Activated T-cell treated with anti-CD3 and anti-CD28 coated beads, Interleukin-2, amount 50 U/mL, for 24 hours (primary cell): Measurements from ENCODE around the gene NSL1.
"Not testable (repeated sequence)": the region's sequence is repeated elsewhere in the genome, so short reads cannot be mapped to it uniquely, and the experiment has no call there.

Experiments
- DNase-seq: peaks from one replicate; pipeline ENCODE4 v3.0.0-alpha.2; 2020
- H3K27ac Mint-ChIP-seq: 2 replicates; pipeline ENCODE4 v1.8.0; 2020; ENCODE audit warnings: mild to moderate bottlenecking, mixed read lengths
- H3K27me3 Mint-ChIP-seq: 2 replicates; pipeline ENCODE4 v1.8.0; 2020; ENCODE audit warnings: mixed read lengths
- H3K36me3 Mint-ChIP-seq: 2 replicates; pipeline ENCODE4 v1.8.0; 2020; ENCODE audit warnings: low read depth, mixed read lengths
- H3K4me1 Mint-ChIP-seq: 2 replicates; pipeline ENCODE4 v1.8.0; 2020; ENCODE audit warnings: low read depth, mixed read lengths
- H3K4me3 Mint-ChIP-seq: 2 replicates; pipeline ENCODE4 v1.8.0; 2020; ENCODE audit warnings: mild to moderate bottlenecking, moderate library complexity, mixed read lengths
- H3K9me3 Mint-ChIP-seq: 2 replicates; pipeline ENCODE4 v1.8.0; 2020; ENCODE audit warnings: mixed read lengths

The NSL1 gene

DNA sequence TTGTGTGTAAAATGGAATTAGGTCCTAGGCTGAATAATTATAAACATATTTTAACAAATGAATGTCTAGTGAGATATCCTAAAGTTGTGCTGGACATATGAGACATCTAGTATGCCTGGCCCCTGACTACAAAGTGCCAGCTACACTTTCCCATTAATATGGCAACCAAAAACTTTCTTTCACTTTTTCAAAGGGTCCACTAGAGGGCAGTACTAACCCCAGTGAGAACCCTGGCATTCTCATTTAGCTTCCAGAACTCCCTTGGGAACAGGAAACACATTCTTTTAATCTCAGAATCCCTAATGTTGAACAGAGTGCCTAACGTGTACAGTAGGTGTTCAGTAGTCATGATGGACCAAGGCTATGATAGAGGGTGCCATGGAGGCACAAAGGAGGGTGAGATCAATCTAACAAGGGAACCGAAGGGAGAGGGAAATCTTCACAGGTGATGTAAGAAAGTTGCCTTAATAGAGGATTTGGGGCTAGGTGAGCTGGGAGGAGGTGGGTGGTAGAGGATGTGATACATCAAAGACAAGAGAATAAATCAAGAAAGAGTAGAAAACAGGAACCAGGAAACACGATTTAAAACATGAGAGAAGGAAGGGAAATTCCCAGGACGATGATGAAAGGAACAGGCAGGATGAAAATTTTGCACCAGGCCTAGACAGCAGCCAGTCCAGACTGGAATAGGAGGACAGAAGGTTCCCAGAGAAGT lies 41.6 kb downstream of the NSL1 start:
- Mint-ChIP-seq H3K36me3 (peaks cover 5% of the 10 kb centered on the region), H3K9me3 (no peaks in the 10 kb centered on the region), H3K27me3 (no peaks in the 10 kb centered on the region), H3K27ac (peak overlapping the region; percentile 42), H3K4me3 (no peak overlapping the region), H3K4me1 (peaks cover 69% of the 10 kb centered on the region)
- no peak for DNase-seq

DNA sequence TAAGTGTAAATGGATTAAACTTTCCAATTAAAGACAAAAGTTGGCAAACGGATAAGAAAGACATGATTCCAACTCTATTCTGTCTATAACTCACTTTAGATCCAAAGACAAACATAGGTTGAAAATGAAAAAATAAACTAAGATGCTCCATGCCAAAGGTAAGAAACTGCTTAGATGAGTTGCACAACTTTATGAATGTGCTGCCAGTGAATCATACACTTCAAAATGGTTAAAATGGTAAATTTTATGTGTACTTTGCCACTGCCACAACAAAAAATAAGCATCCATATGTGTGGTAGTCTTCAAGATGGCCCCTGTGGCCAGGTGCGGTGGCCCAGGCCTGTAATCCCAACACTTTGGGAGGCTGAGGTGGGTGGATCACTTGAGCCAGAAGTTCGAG lies 45.0 kb downstream of the NSL1 start:
- H3K27me3 Mint-ChIP-seq: no peaks in the 10 kb centered on the region
- DNase-seq: no peak
- H3K27ac Mint-ChIP-seq: no peak overlapping the region
- peaks cover 14% of the 10 kb centered on the region for H3K36me3 Mint-ChIP-seq
- H3K9me3 Mint-ChIP-seq: peaks cover 3% of the 10 kb centered on the region
- peaks cover 58% of the 10 kb centered on the region for H3K4me1 Mint-ChIP-seq
- no peak overlapping the region for H3K4me3 Mint-ChIP-seq

DNA sequence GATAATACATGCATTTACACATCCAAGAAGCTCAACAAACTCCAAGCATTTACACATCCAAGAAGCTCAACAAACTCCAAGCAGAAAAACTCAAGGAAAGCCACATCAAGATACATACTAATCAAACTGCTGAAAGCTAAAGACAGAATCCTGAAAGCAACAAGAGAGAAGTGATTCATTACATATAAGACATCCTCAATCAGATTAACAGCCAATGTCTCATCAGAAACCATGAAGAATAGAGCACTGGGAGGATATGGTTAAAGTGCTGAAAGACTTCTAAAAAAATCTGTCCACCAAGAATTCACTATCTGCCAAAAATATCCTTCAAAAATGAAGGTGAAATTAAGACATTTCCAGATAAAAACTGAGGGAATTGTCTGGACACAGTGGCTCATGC lies 46.3 kb downstream of the NSL1 start:
- no peak for DNase-seq
- no peaks in the 10 kb centered on the region for H3K27me3 Mint-ChIP-seq
- peaks cover 58% of the 10 kb centered on the region for H3K4me1 Mint-ChIP-seq
- H3K36me3 Mint-ChIP-seq: peaks cover 20% of the 10 kb centered on the region
- peaks cover 7% of the 10 kb centered on the region for H3K9me3 Mint-ChIP-seq
- H3K27ac Mint-ChIP-seq: peak overlapping the region; percentile 14
- no peak overlapping the region for H3K4me3 Mint-ChIP-seq

DNA sequence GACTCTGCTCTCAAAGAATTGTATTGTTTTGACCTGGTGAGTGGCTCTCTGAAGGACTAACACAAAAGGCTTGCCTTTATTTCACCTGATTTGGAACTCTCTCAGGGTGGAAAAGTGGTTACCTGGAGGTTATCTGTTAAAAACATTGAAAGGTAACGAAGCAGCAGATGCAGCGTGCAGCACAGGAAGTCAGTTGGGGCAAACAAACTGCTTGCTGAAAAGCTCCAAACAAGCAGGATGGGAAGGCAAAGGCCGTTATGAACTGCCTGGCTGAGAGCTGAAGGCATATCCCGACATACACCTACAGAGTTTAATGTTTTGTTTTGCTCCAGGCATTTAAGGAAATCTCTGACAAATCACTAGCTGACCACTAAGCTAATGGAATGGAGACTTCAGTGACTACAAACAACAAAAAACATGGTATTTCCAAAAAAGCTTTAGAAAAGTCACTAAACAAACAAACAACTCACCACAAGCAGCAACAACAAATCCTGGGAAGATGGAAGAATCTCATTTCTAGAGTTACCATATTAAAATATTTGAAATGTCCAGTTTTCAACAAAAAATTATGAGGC lies 47.6 kb downstream of the NSL1 start:
- Mint-ChIP-seq H3K4me1 (peaks cover 59% of the 10 kb centered on the region), H3K4me3 (no peak overlapping the region), H3K27me3 (no peaks in the 10 kb centered on the region), H3K9me3 (peaks cover 7% of the 10 kb centered on the region), H3K36me3 (peaks cover 27% of the 10 kb centered on the region), H3K27ac (no peak overlapping the region)
- DNase-seq: no peak

DNA sequence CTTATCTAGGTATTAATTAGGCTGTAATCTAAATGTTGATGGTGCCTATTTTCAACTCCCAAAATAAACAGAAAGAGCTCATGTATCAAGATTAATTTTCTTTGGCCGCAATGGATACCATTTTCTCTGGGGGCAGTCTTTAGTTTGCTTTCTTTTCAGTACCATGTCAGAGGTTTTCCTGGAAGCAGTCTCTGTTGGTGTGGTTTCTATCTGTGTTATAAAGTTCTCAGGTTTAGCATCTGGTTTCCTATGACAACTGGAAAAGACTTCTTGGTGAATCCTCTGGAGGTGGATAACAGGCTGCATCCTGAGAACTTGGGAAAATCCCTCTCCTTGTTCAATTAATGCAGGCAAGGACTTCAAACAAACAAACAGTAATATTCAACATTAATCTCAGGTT lies 53.2 kb downstream of the NSL1 start:
- peaks cover 47% of the 10 kb centered on the region for H3K36me3 Mint-ChIP-seq
- H3K4me1 Mint-ChIP-seq: peaks cover 39% of the 10 kb centered on the region
- peak overlapping the region; percentile 90 for H3K27ac Mint-ChIP-seq
- H3K27me3 Mint-ChIP-seq: no peaks in the 10 kb centered on the region
- H3K4me3 Mint-ChIP-seq: peak overlapping the region; percentile 20
- peaks cover 7% of the 10 kb centered on the region for H3K9me3 Mint-ChIP-seq
- no peak for DNase-seq

DNA sequence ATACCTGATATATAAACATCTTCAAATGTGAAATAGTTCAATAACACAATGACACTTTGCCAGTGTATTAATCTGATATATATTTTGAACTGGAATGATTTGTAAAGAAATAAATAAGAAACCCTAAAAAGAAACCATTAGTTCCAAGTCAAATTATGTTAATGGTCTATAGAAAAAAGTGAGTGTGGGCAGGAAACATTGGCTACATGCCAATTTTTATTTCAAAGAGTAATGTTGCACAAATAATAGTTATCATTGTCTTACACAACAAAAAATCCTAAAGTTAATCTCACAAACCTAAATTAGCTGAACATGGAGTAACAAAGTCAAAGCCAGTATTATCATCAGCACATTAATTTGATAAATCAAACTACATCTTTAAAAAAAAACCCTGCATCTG lies 54.0 kb downstream of the NSL1 start:
- H3K36me3 Mint-ChIP-seq: peaks cover 52% of the 10 kb centered on the region
- H3K27ac Mint-ChIP-seq: peak overlapping the region; percentile 0
- no peak for DNase-seq
- peaks cover 38% of the 10 kb centered on the region for H3K4me1 Mint-ChIP-seq
- H3K9me3 Mint-ChIP-seq: peaks cover 7% of the 10 kb centered on the region
- no peaks in the 10 kb centered on the region for H3K27me3 Mint-ChIP-seq
- no peak overlapping the region for H3K4me3 Mint-ChIP-seq

DNA sequence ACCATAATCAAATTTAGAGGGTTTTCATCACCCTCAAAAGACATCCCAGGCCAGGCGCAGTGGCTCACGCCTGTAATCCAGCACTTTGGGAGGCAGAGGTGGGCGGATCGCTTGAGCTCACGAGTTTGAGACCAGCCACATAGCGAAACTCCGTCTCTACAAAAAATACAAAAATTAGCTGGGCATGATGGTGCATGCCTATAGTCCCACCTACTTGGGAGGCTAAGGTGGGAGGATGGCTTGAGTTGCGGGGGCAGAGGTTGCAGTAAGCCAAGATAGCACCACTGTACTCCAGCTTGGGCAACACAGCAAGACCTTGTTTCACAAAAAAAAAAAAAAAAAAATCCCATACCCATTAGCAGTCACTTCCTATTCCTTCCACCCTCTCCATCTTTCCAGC lies 58.5 kb downstream of the NSL1 start:
- peaks cover 41% of the 10 kb centered on the region for H3K36me3 Mint-ChIP-seq
- H3K4me1 Mint-ChIP-seq: peaks cover 37% of the 10 kb centered on the region
- DNase-seq: no peak
- H3K9me3 Mint-ChIP-seq: no peaks in the 10 kb centered on the region
- no peak overlapping the region for H3K4me3 Mint-ChIP-seq
- no peak overlapping the region for H3K27ac Mint-ChIP-seq
- H3K27me3 Mint-ChIP-seq: no peaks in the 10 kb centered on the region

DNA sequence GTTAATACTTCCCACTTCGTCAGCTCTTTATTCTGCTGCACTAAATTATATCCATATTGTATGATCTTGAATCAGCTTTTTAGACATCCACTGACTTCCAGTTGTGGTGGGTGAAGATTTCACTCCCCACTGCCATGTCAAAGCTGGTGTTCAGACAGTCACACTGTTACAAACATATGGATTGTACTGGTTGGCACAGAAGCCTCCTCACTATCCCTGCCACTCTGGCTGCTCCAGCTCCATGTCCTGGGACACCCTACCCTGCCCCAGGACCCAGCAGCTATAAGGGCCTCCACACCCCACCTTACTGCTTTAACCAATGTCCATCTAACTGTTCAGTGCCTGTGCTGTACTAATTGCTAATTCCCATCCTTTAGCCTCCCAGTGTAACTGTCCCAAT lies 59.9 kb downstream of the NSL1 start:
- no peaks in the 10 kb centered on the region for H3K27me3 Mint-ChIP-seq
- no peak overlapping the region for H3K4me3 Mint-ChIP-seq
- H3K27ac Mint-ChIP-seq: peak overlapping the region; percentile 51
- H3K4me1 Mint-ChIP-seq: peaks cover 42% of the 10 kb centered on the region
- peaks cover 44% of the 10 kb centered on the region for H3K36me3 Mint-ChIP-seq
- no peaks in the 10 kb centered on the region for H3K9me3 Mint-ChIP-seq
- DNase-seq: no peak

DNA sequence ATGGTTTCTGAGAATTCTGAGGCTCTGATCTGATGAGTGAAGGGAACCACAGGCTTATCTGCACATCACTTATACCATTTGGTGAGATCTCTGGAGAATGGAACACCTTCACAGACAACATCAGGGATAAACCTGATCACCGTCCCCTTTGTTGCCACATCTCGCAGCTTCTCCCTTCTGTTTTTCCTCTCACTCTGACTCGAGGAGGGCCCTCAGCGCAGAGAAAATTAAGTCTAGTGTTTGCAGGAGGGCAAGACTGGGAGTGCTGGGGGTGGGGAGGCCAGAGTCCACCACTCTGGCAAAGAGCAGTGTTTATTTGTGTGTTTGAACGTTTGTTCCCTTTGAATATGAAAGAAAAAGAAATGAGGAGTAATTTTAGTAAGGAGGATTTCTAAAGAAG lies 63.0 kb downstream of the NSL1 start:
- peak overlapping the region; percentile 91 for H3K27ac Mint-ChIP-seq
- H3K9me3 Mint-ChIP-seq: peaks cover 5% of the 10 kb centered on the region
- peak overlapping the region; percentile 16 for H3K4me3 Mint-ChIP-seq
- H3K27me3 Mint-ChIP-seq: no peaks in the 10 kb centered on the region
- no peak for DNase-seq
- H3K4me1 Mint-ChIP-seq: peaks cover 54% of the 10 kb centered on the region
- peaks cover 41% of the 10 kb centered on the region for H3K36me3 Mint-ChIP-seq

DNA sequence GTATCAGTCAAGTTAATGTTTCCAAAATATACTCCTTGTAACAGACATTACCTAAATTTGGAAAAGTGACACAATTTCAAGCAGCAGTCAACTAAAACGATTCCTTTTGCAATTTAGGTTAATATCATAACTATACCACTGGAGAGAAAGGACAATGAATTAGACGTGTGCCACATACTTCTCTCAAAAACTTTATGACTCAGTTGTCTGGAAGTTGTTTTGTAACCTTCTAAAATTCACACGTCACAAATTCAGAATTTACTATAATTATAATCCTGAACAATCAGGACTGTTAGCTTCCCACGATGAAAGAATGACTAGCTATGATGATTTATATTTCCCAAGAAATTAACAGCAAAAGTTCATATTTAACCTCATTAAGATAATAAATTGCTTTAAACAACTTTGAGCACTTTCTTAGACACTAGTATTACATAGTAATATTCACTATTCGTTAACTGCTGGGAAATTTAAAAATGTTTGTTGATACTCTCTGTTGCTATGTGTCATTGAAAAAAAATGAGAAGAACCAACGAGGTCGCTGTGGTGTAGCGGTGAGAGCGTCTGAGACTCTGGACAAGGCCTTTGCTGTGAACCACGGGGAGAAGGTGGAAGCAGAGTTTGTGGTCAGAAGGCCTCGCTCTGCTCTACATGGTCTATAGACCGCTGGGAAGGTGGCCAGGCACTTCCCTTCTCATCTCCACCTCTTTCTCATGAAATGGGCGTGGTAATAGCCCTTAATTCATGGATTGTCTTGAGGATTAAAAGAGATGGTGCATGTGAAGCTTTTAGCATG lies 64.0 kb downstream of the NSL1 start:
- Mint-ChIP-seq H3K4me1 (peaks cover 63% of the 10 kb centered on the region), H3K27ac (peak overlapping the region; percentile 89), H3K27me3 (no peaks in the 10 kb centered on the region)

DNA sequence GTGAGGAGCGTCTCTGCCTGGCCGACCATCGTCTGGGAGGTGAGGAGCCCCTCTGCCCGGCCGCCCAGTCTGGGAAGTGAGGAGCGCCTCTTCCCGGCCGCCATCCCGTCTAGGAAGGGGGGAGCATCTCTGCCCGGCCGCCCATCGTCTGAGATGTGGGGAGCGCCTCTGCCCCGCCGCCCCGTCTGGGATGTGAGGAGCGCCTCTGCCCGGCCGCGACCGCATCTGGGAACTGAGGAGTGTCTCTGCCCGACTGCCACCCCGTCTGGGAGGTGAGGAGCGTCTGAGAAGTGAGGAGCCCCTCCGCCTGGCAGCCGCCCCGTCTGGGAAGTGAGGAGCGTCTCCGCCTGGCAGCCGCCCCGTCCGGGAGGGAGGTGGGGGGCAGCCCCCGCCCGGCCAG lies 66.9 kb downstream of the NSL1 start:
- not testable (repeated sequence) for H3K9me3 Mint-ChIP-seq, H3K4me3 Mint-ChIP-seq, H3K27ac Mint-ChIP-seq, DNase-seq, H3K27me3 Mint-ChIP-seq
- H3K4me1 Mint-ChIP-seq: peaks cover 65% of the 10 kb centered on the region
- peaks cover 33% of the 10 kb centered on the region for H3K36me3 Mint-ChIP-seq

More for the DNA sequence above, 64.0 kb downstream of the NSL1 start:
- no peak for DNase-seq
- peaks cover 41% of the 10 kb centered on the region for H3K36me3 Mint-ChIP-seq
- peaks cover 10% of the 10 kb centered on the region for H3K9me3 Mint-ChIP-seq
- peak overlapping the region; percentile 8 for H3K4me3 Mint-ChIP-seq

DNA sequence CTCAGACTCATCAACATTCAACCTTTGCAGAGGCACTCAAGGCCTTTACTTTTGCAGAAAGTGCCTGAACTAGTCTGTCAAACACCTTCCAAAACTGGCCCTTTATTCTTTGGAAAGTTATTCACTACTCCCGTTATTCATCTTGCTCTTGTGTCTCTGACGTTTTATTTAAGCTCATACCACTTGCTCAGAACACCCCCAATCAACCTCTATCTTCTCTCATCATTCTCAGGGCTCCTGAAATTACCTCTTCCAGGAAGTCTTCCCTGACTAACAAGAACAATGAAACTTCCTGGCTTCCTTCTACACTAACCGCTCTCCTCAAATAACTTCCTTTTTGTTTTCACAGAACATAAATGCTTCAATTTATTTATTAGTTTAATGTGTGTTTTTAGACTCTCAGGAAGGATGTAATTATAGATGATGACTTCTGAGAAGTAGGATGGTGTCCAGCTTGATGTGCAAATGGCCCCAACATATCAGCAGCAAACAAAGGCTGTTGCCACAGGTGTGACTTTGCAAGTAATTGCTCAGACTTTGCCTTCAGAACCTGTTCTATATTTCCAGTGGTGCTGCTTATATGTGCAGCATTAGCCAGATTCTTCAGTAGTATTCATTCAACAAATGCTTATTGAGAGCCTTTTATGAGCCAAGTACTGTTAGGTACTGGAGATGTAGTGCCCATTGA lies 69.2 kb downstream of the NSL1 start:
- DNase-seq: no peak
- Mint-ChIP-seq H3K27ac (peak overlapping the region; percentile 97), H3K9me3 (peaks cover 10% of the 10 kb centered on the region), H3K4me1 (peaks cover 55% of the 10 kb centered on the region), H3K27me3 (peaks cover 5% of the 10 kb centered on the region), H3K4me3 (peak overlapping the region; percentile 44), H3K36me3 (peaks cover 29% of the 10 kb centered on the region)

DNA sequence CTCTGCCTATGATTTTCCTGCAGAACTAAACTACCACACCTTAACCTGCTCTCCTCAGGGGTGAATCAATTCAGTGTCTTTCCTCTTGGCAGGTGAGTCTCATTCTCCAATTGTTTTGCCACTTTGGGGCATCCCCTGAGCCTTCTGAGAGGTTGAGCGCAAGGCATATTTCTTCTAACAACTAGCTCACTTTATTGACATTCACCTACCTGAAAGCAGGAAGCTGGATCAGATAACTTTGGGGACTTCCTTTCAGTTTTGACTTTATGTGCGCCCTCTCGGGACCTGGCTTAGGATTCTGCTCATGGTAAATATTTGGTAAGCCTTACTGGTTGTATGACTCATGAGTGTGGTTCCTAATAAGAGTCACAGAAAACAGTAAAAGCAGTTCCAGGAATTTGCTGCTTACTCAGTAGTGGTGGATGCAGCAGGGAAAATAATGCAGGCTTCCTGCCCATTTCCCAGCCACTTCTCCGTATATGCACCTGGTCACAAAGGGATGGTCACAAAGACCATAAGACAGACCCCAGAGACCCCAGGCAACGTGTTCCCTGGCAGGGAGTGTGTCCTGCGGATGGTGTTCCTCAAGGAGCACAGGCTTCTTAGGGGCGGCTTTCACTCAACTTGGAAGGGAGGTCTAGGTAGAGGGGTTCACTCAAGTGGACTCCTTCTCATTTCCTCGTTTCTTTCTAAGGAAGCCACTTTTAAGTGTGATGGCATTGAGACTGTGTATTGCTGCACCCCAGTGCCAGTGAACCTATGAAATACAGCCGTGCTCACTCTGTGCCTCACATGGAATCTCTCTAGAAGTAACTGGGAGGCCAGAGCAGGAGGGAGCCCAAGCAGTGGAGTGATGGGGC lies 70.0 kb downstream of the NSL1 start:
- Mint-ChIP-seq H3K4me1 (peaks cover 52% of the 10 kb centered on the region), H3K27ac (peak overlapping the region; percentile 97), H3K9me3 (peaks cover 10% of the 10 kb centered on the region), H3K4me3 (peak overlapping the region; percentile 44), H3K27me3 (peaks cover 5% of the 10 kb centered on the region), H3K36me3 (peaks cover 23% of the 10 kb centered on the region)
- DNase-seq: peak; percentile 52

DNA sequence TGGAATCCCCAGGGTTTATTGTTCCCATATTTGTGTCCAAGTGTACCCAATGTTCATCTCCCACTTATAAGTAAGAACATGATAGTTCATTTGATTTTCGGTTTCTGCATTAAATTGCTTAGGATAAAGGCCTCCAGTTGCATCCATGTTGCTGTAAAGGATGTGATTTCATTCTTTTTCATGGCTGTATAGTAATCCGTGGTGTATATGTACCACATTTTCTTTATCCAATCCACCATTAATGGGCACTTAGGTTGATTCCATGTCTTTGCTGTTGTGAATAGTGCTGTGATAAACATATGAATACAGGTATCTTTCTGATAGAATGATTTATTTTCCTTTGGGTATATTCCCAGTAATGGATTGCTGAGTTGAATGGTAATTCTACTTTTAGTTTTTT lies 71.9 kb downstream of the NSL1 start:
- no peak for DNase-seq
- Mint-ChIP-seq H3K9me3 (peaks cover 8% of the 10 kb centered on the region), H3K4me1 (peaks cover 46% of the 10 kb centered on the region), H3K27me3 (peaks cover 5% of the 10 kb centered on the region), H3K4me3 (no peak overlapping the region), H3K36me3 (peaks cover 12% of the 10 kb centered on the region), H3K27ac (no peak overlapping the region)
